Measurements from ENCODE around the gene PITX1. TPM values are rescaled to one million over a fixed set of nuclear protein-coding genes. Genes with fewer than 3 reads are reported as not detected.

The PITX1 gene
- polyA plus RNA-seq, 1 donor = 19.6 TPM

- Histone ChIP-seq H3K4me1 (ENCODE audit: control insufficient read depth, insufficient read depth, low read length) (no peaks in the 10 kb centered on the region), H3K36me3 (ENCODE audit: control insufficient read depth, insufficient read depth, low read length) (no peaks in the 10 kb centered on the region), H3K27ac (ENCODE audit: low read length) (no peak overlapping the region), H3K27me3 (ENCODE audit: control insufficient read depth, insufficient read depth, low read length) (no peaks in the 10 kb centered on the region), H3K9me3 (ENCODE audit: control insufficient read depth, low read depth, low read length) (no peaks in the 10 kb centered on the region), H3K4me3 (ENCODE audit: low read length) (no peak overlapping the region)
- no peak for DNase-seq
- WGBS (ENCODE audit: insufficient coverage, low lambda C conversion rate) = no CpG with 5 or more reads among the region's 8 CpGs
Measured at GRCh38 chr5:135063056-135063445, 29.0 kb upstream of the PITX1 start.

GRCh38 chr5:135062216-135063055 is 28.4 kb upstream of the PITX1 start:
- no peak for DNase-seq
- Histone ChIP-seq H3K4me3 (ENCODE audit: low read length) (no peak overlapping the region), H3K36me3 (ENCODE audit: control insufficient read depth, insufficient read depth, low read length) (no peaks in the 10 kb centered on the region), H3K27ac (ENCODE audit: low read length) (no peak overlapping the region), H3K4me1 (ENCODE audit: control insufficient read depth, insufficient read depth, low read length) (no peaks in the 10 kb centered on the region), H3K9me3 (ENCODE audit: control insufficient read depth, low read depth, low read length) (no peaks in the 10 kb centered on the region), H3K27me3 (ENCODE audit: control insufficient read depth, insufficient read depth, low read length) (no peaks in the 10 kb centered on the region)
- no CpG with 5 or more reads among the region's 17 CpGs for WGBS (ENCODE audit: insufficient coverage, low lambda C conversion rate)

GRCh38 chr5:135061001-135061400 is 27.0 kb upstream of the PITX1 start:
- H3K9me3 ChIP-seq (ENCODE audit: control insufficient read depth, low read depth, low read length) = no peaks in the 10 kb centered on the region

GRCh38 chr5:135060021-135060420 is 26.0 kb upstream of the PITX1 start:
- Histone ChIP-seq H3K9me3 (ENCODE audit: control insufficient read depth, low read depth, low read length) (no peaks in the 10 kb centered on the region), H3K4me3 (ENCODE audit: low read length) (no peak overlapping the region), H3K27me3 (ENCODE audit: control insufficient read depth, insufficient read depth, low read length) (peaks cover 6% of the 10 kb centered on the region), H3K36me3 (ENCODE audit: control insufficient read depth, insufficient read depth, low read length) (no peaks in the 10 kb centered on the region), H3K27ac (ENCODE audit: low read length) (no peak overlapping the region), H3K4me1 (ENCODE audit: control insufficient read depth, insufficient read depth, low read length) (no peaks in the 10 kb centered on the region)
- DNase-seq = no peak
- WGBS (ENCODE audit: insufficient coverage, low lambda C conversion rate) = no CpG with 5 or more reads among the region's 3 CpGs

More at GRCh38 chr5:135061001-135061400, 27.0 kb upstream of the PITX1 start:
- Histone ChIP-seq H3K36me3 (ENCODE audit: control insufficient read depth, insufficient read depth, low read length) (no peaks in the 10 kb centered on the region), H3K27me3 (ENCODE audit: control insufficient read depth, insufficient read depth, low read length) (peaks cover 4% of the 10 kb centered on the region), H3K4me3 (ENCODE audit: low read length) (no peak overlapping the region), H3K4me1 (ENCODE audit: control insufficient read depth, insufficient read depth, low read length) (no peaks in the 10 kb centered on the region), H3K27ac (ENCODE audit: low read length) (no peak overlapping the region)
- WGBS (ENCODE audit: insufficient coverage, low lambda C conversion rate) = no CpG with 5 or more reads among the region's 6 CpGs
- no peak for DNase-seq

- no peaks in the 10 kb centered on the region for H3K9me3 ChIP-seq (ENCODE audit: control insufficient read depth, low read depth, low read length)
- no peaks in the 10 kb centered on the region for H3K36me3 ChIP-seq (ENCODE audit: control insufficient read depth, insufficient read depth, low read length)
- H3K27ac ChIP-seq (ENCODE audit: low read length) = no peak overlapping the region
- peaks cover 8% of the 10 kb centered on the region for H3K27me3 ChIP-seq (ENCODE audit: control insufficient read depth, insufficient read depth, low read length)
- no peak for DNase-seq
- WGBS (ENCODE audit: insufficient coverage, low lambda C conversion rate) = no CpG with 5 or more reads among the region's 12 CpGs
- H3K4me1 ChIP-seq (ENCODE audit: control insufficient read depth, insufficient read depth, low read length) = no peaks in the 10 kb centered on the region
- H3K4me3 ChIP-seq (ENCODE audit: low read length) = no peak overlapping the region
Measured at GRCh38 chr5:135059000-135059923, 25.2 kb upstream of the PITX1 start.

- H3K4me1 ChIP-seq (ENCODE audit: control insufficient read depth, insufficient read depth, low read length) = peaks cover 4% of the 10 kb centered on the region
- H3K9me3 ChIP-seq (ENCODE audit: control insufficient read depth, low read depth, low read length) = no peaks in the 10 kb centered on the region
- H3K27me3 ChIP-seq (ENCODE audit: control insufficient read depth, insufficient read depth, low read length) = peaks cover 15% of the 10 kb centered on the region
- no CpG with 5 or more reads among the region's 8 CpGs for WGBS (ENCODE audit: insufficient coverage, low lambda C conversion rate)
- no peak overlapping the region for H3K27ac ChIP-seq (ENCODE audit: low read length)
- no peak overlapping the region for H3K4me3 ChIP-seq (ENCODE audit: low read length)
- no peaks in the 10 kb centered on the region for H3K36me3 ChIP-seq (ENCODE audit: control insufficient read depth, insufficient read depth, low read length)
- DNase-seq = no peak
Measured at GRCh38 chr5:135058331-135058732, 24.3 kb upstream of the PITX1 start.

GRCh38 chr5:135057233-135057632 is 23.2 kb upstream of the PITX1 start:
- H3K36me3 ChIP-seq (ENCODE audit: control insufficient read depth, insufficient read depth, low read length) = no peaks in the 10 kb centered on the region
- no CpG with 5 or more reads among the region's 2 CpGs for WGBS (ENCODE audit: insufficient coverage, low lambda C conversion rate)
- no peak for DNase-seq

GRCh38 chr5:135056316-135057030 is 22.4 kb upstream of the PITX1 start:
- DNase-seq = no peak
- Histone ChIP-seq H3K4me1 (ENCODE audit: control insufficient read depth, insufficient read depth, low read length) (peaks cover 9% of the 10 kb centered on the region), H3K27me3 (ENCODE audit: control insufficient read depth, insufficient read depth, low read length) (peaks cover 26% of the 10 kb centered on the region), H3K4me3 (ENCODE audit: low read length) (no peak overlapping the region), H3K27ac (ENCODE audit: low read length) (no peak overlapping the region), H3K36me3 (ENCODE audit: control insufficient read depth, insufficient read depth, low read length) (no peaks in the 10 kb centered on the region), H3K9me3 (ENCODE audit: control insufficient read depth, low read depth, low read length) (no peaks in the 10 kb centered on the region)
- WGBS (ENCODE audit: insufficient coverage, low lambda C conversion rate) = no CpG with 5 or more reads among the region's 8 CpGs

More at GRCh38 chr5:135057233-135057632, 23.2 kb upstream of the PITX1 start:
- Histone ChIP-seq H3K27me3 (ENCODE audit: control insufficient read depth, insufficient read depth, low read length) (peaks cover 20% of the 10 kb centered on the region), H3K4me1 (ENCODE audit: control insufficient read depth, insufficient read depth, low read length) (peaks cover 4% of the 10 kb centered on the region), H3K4me3 (ENCODE audit: low read length) (no peak overlapping the region), H3K27ac (ENCODE audit: low read length) (no peak overlapping the region), H3K9me3 (ENCODE audit: control insufficient read depth, low read depth, low read length) (no peaks in the 10 kb centered on the region)

GRCh38 chr5:135055396-135055795 is 21.4 kb upstream of the PITX1 start:
- Histone ChIP-seq H3K9me3 (ENCODE audit: control insufficient read depth, low read depth, low read length) (peaks cover 2% of the 10 kb centered on the region), H3K4me3 (ENCODE audit: low read length) (no peak overlapping the region), H3K36me3 (ENCODE audit: control insufficient read depth, insufficient read depth, low read length) (no peaks in the 10 kb centered on the region), H3K4me1 (ENCODE audit: control insufficient read depth, insufficient read depth, low read length) (peaks cover 12% of the 10 kb centered on the region), H3K27ac (ENCODE audit: low read length) (no peak overlapping the region), H3K27me3 (ENCODE audit: control insufficient read depth, insufficient read depth, low read length) (peaks cover 37% of the 10 kb centered on the region)
- DNase-seq = no peak
- WGBS (ENCODE audit: insufficient coverage, low lambda C conversion rate) = no CpG with 5 or more reads among the region's 5 CpGs

GRCh38 chr5:135054546-135054945 is 20.5 kb upstream of the PITX1 start:
- WGBS (ENCODE audit: insufficient coverage, low lambda C conversion rate) = no CpG with 5 or more reads among the region's 2 CpGs
- peaks cover 45% of the 10 kb centered on the region for H3K27me3 ChIP-seq (ENCODE audit: control insufficient read depth, insufficient read depth, low read length)
- H3K4me3 ChIP-seq (ENCODE audit: low read length) = no peak overlapping the region
- DNase-seq = no peak
- peaks cover 12% of the 10 kb centered on the region for H3K4me1 ChIP-seq (ENCODE audit: control insufficient read depth, insufficient read depth, low read length)
- no peak overlapping the region for H3K27ac ChIP-seq (ENCODE audit: low read length)
- no peaks in the 10 kb centered on the region for H3K36me3 ChIP-seq (ENCODE audit: control insufficient read depth, insufficient read depth, low read length)
- peaks cover 6% of the 10 kb centered on the region for H3K9me3 ChIP-seq (ENCODE audit: control insufficient read depth, low read depth, low read length)
